Heart left ventricle (tissue), 16 donors: ENCODE results near the gene ZNF526. TPM values are rescaled to one million over a fixed set of nuclear protein-coding genes. Genes with fewer than 3 reads are reported as not detected.
"Not testable (repeated sequence)": the region's sequence is repeated elsewhere in the genome, so short reads cannot be mapped to it uniquely, and the experiment has no call there.

Experiments
- ATAC-seq, 4 donors: fragments of 200-7000 bp; cut with Tn5 transposase; one replicate each; pipeline ENCODE4 v1.9.1; 2020 to 2022; ENCODE audit warnings: moderate library complexity in 4 of 4, mild to moderate bottlenecking in 3 of 4, moderate number of reproducible peaks in 1 of 4
- DNase-seq, 5 donors: peaks; one replicate each; pipeline ENCODE4 v3.0.0-alpha.2; 2020
- H3K27ac ChIP-seq, 12 donors: fragments of 200-600 bp; sonication (generic) in 4 of 12; one replicate each; pipeline versions ENCODE4 v1.5.0 to v1.8.0; 2016 to 2022; ENCODE audit warnings: mild to moderate bottlenecking in 2 of 12
- H3K27me3 ChIP-seq, 9 donors: fragments of 200-600 bp; sonication (generic) in 2 of 9; one replicate each; pipeline versions ENCODE4 v1.5.1 to v1.8.0; 2016 to 2022; ENCODE audit warnings: mild to moderate bottlenecking in 3 of 9
- H3K36me3 ChIP-seq, 9 donors: fragments of 200-600 bp; sonication (generic) in 2 of 9; one replicate each; pipeline versions ENCODE4 v1.5.0 to v1.8.0; 2018 to 2022; ENCODE audit warnings: mild to moderate bottlenecking in 2 of 9
- H3K4me1 ChIP-seq, 12 donors: fragments of 200-600 bp; sonication (generic) in 4 of 12; one replicate each; pipeline versions ENCODE4 v1.5.0 to v1.8.0; 2016 to 2022; ENCODE audit warnings: mild to moderate bottlenecking in 3 of 12
- H3K4me3 ChIP-seq, 12 donors: fragments of 200-600 bp; sonication (generic) in 4 of 12; one replicate each; pipeline versions ENCODE4 v1.5.0 to v1.8.0; 2017 to 2022; ENCODE audit warnings: mild to moderate bottlenecking in 9 of 12, moderate library complexity in 4 of 12
- H3K9me3 ChIP-seq, 12 donors: fragments of 200-600 bp; sonication (generic) in 4 of 12; one replicate each; pipeline versions ENCODE4 v1.5.0 to v1.8.0; 2016 to 2022; ENCODE audit warnings: mild to moderate bottlenecking in 1 of 12
- CTCF ChIP-seq, 12 donors: fragments of 200-600 bp; sonication (generic) in 4 of 12; IDR thresholded peaks; one replicate each; pipeline versions ENCODE4 v1.5.0 to v1.8.0; 2018 to 2022; ENCODE audit warnings: antibody characterized with exemption in 12 of 12, mild to moderate bottlenecking in 5 of 12
- POLR2A ChIP-seq, 2 donors: fragments of 450-650 bp; IDR thresholded peaks; one replicate each; pipeline ENCODE4 v1.6.1; 2017; ENCODE audit warnings: antibody characterized with exemption in 2 of 2, mild to moderate bottlenecking in 2 of 2, moderate library complexity in 2 of 2
- WGBS, 4 donors: extraction: QIAGEN DNeasy Blood & Tissue Kit in 2 of 4; methylation state at CpG; one replicate each; pipeline versions ENCODE4 v1.1.5 to v1.1.7; 2013 to 2018; 5-methylcytosine and 5-hydroxymethylcytosine counted together
- intact Hi-C, 10 donors: fragments of 100-400 bp; cut with DNase I; formaldehyde crosslinking; loops; one replicate each; pipeline versions ENCODE4 v1.11.1 to v1.14.2; 2022
- polyA plus RNA-seq, 2 donors: library from polyadenylated mRNA; stranded (reverse); fragments of 200-250 nt; gene quantifications; one replicate each; pipeline ENCODE4 v1.2.3, GENCODE V29; 2013
- total RNA-seq, 9 donors: library from RNA; depleted of rRNA in 2 of 9; stranded (reverse); fragments of >200 nt in 2 of 9; fragmentation: NEBNext Ultra II Directional in 3 of 9; extraction: Animal tissue kit (Norgen Biotek cat#: 25700) in 3 of 9; gene quantifications; one replicate each; pipeline versions ENCODE4 v1.1.0 to v1.2.4, GENCODE V29; 2016 to 2023
- donor health status: ischemic (EF 13 %, LVEDD 7.1; RV severe dilation, severe dysfunction).
- donor health status: healthy with polysubstance abuse.
- donor health status: DM: no; HTN: yes; CAD: no.
- donor health status: DM: no; HTN: no; CAD: no.
- donor health status: ischemic (EF 25% LVEDD 6.9; RV normal size, moderate dysfunction).
- donor health status: ischemic (EF 25% LVEDD 5.7; RV mildly dilated, moderate dysfunction).
- donor health status: healthy.
- donor health status: DM: yes; HTN: yes; CAD: no.
- donor health status: ischemic (EF 35%, LVEDD 5.7; RV mildly dilated, moderate dysfunction).
- donor health status: nonischemic (EF 11% LVEDD 7.7; RV severe dilation, severe dysfunction).
- donor health status: DM: yes; HTN: yes; CAD: no.
- donor health status: PGD.
- donor health status: ischemic (EF 29% LVEDD 5.4; RV normal size, mild dysfunction).
- donor health status: nonischemic (EF 23%, LVEDD 6.1; RV moderate dilation, normal function).

Gene ZNF526
- total and polyA plus RNA-seq, 11 donors: 3.3 to 7.2 (median 5.4) TPM

GRCh38 chr19:42254850-42255765 is 35.0 kb downstream of the ZNF526 start, which contains the start of gene ERF:
Gene ERF, minus strand, starts transcription at chr19:42255128. Its CDS starts 129 bp downstream, at chr19:42254999.
- H3K9me3 ChIP-seq: no peaks in the 10 kb centered on the region
- TF ChIP-seq CTCF (IDR thresholded peaks at IDR 0.05) (no peak), POLR2A (IDR thresholded peaks at IDR 0.05) (peak; percentile 98 to 100)
- intact Hi-C loops: loop anchor here in 5 of 10 donors (1.0 to 2.0 kb wide), 5 partner anchors 13 to 29 kb away; partner anchors contain the start of gene CIC (in 3 of the 5)
- peaks cover 0 to 4% (median 0%) of the 10 kb centered on the region in 9 donors for H3K36me3 ChIP-seq
- ATAC-seq: peak; percentile 64 to 84 (median 80)
- peak within 1 kb of the TSS; percentile 94 to 100 (median 99) for H3K27ac ChIP-seq
- peak within 1 kb of the TSS; percentile 74 to 100 (median 94) for H3K4me3 ChIP-seq
- H3K27me3 ChIP-seq: no peaks in the 10 kb centered on the region
- WGBS, 4 donors: 0 to 1% (median 1%) methylated on average over 23 to 75 of the region's 75 CpGs
- peaks cover 10 to 53% (median 39%) of the 10 kb centered on the region in 12 donors for H3K4me1 ChIP-seq
- DNase-seq: peak; percentile 94 to 98 (median 96)

- Histone ChIP-seq H3K27me3 (no peaks in the 10 kb centered on the region), H3K36me3 (no peaks in the 10 kb centered on the region), H3K4me1 (peaks cover 8 to 43% (median 29%) of the 10 kb centered on the region in 12 donors), H3K9me3 (no peaks in the 10 kb centered on the region), H3K4me3 (peak overlapping the region; percentile 74 to 100 (median 94)), H3K27ac (peak overlapping the region; percentile 94 to 100 (median 99))
- TF ChIP-seq CTCF (IDR thresholded peaks at IDR 0.05): no peak
- no peak for TF ChIP-seq POLR2A (IDR thresholded peaks at IDR 0.05)
- DNase-seq (peak; percentile 69 to 82 (median 77)), ATAC-seq (peak; percentile 1 to 45 (median 10))
- WGBS, 4 donors: 3 to 6% (median 5%) methylated on average over 28 to 38 of the region's 38 CpGs
- intact Hi-C loops: loop anchor here in 4 of 10 donors (1.0 to 2.0 kb wide), 4 partner anchors 12 to 27 kb away; partner anchors contain the start of gene CIC (in 3 of the 4)
Observed at GRCh38 chr19:42255766-42256745, 35.9 kb downstream of the ZNF526 start.

- H3K4me3 ChIP-seq, intact Hi-C loops, H3K36me3 ChIP-seq, H3K27ac ChIP-seq, H3K9me3 ChIP-seq, DNase-seq, H3K27me3 ChIP-seq, ATAC-seq: not testable (repeated sequence)
- H3K4me1 ChIP-seq: peaks cover 0 to 26% (median 13%) of the 10 kb centered on the region in 12 donors
- WGBS, 4 donors: 89 to 94% (median 92%) methylated on average over 3 of the region's 3 CpGs
Observed at GRCh38 chr19:42257842-42258241, 37.7 kb downstream of the ZNF526 start.

- Histone ChIP-seq H3K27me3 (no peaks in the 10 kb centered on the region), H3K4me3 (no peak overlapping the region), H3K27ac (no peak overlapping the region), H3K36me3 (no peaks in the 10 kb centered on the region), H3K4me1 (peaks cover 0 to 6% (median 3%) of the 10 kb centered on the region in 12 donors), H3K9me3 (no peaks in the 10 kb centered on the region)
- DNase-seq: no peak
- WGBS, 4 donors: 88 to 98% (median 92%) methylated on average over 3 of the region's 3 CpGs
- no peak for TF ChIP-seq CTCF (IDR thresholded peaks at IDR 0.05)
- no peak for TF ChIP-seq POLR2A (IDR thresholded peaks at IDR 0.05)
- no peak for ATAC-seq
- intact Hi-C loops: no loop called here
Observed at GRCh38 chr19:42261763-42262162, 41.7 kb downstream of the ZNF526 start.

- H3K27me3 ChIP-seq, ATAC-seq, H3K4me3 ChIP-seq, H3K27ac ChIP-seq, H3K36me3 ChIP-seq, H3K9me3 ChIP-seq, intact Hi-C loops: not testable (repeated sequence)
- WGBS, 4 donors: 92 to 96% (median 94%) methylated on average over 4 of the region's 4 CpGs
- DNase-seq: peak in 1 of 5 donors; percentile 7
- H3K4me1 ChIP-seq: peaks cover 7 to 23% (median 20%) of the 10 kb centered on the region in 12 donors
Observed at GRCh38 chr19:42266105-42266504, 46.0 kb downstream of the ZNF526 start.

GRCh38 chr19:42266928-42267603 is 47.0 kb downstream of the ZNF526 start:
- DNase-seq, ATAC-seq, H3K27me3 ChIP-seq, intact Hi-C loops, H3K4me3 ChIP-seq, H3K36me3 ChIP-seq, H3K9me3 ChIP-seq: not testable (repeated sequence)
- 93 to 95% (median 94%) methylated on average over 24 to 25 of the region's 25 CpGs for WGBS, 4 donors
- H3K4me1 ChIP-seq: peaks cover 8 to 30% (median 28%) of the 10 kb centered on the region in 12 donors
- peak overlapping the region in 5 of 12 donors; percentile 93 to 99 (median 96) for H3K27ac ChIP-seq
